Progenitor cell of endocrine pancreas (in vitro differentiated cells): ENCODE data around the gene OR13A1. TPM values are rescaled to one million over a fixed set of nuclear protein-coding genes. Genes with fewer than 3 reads are reported as not detected.
"Not testable (repeated sequence)": the region's sequence is repeated elsewhere in the genome, so short reads cannot be mapped to it uniquely, and the experiment has no call there.

Experiments
- DNase-seq: peaks from one replicate; pipeline ENCODE4 v3.0.0; 2021; ENCODE audit warnings: low spot score; ENCODE audit not compliant: unreplicated experiment
- H3K27ac Mint-ChIP-seq: 2 replicates; pipeline ENCODE4 v1.8.0; 2021; ENCODE audit warnings: mild to moderate bottlenecking, moderate library complexity, mixed read lengths
- H3K27me3 Mint-ChIP-seq: 2 replicates; pipeline ENCODE4 v1.8.0; 2021; ENCODE audit warnings: mixed read lengths
- H3K36me3 Mint-ChIP-seq: 2 replicates; pipeline ENCODE4 v1.8.0; 2022; ENCODE audit warnings: mixed read lengths; ENCODE audit not compliant: insufficient read depth
- H3K4me1 Mint-ChIP-seq: 2 replicates; pipeline ENCODE4 v1.8.0; 2021; ENCODE audit warnings: low read depth, mixed read lengths
- H3K4me3 Mint-ChIP-seq: 2 replicates; pipeline ENCODE4 v1.8.0; 2021; ENCODE audit warnings: low read depth, mild to moderate bottlenecking, moderate library complexity, mixed read lengths
- H3K9me3 Mint-ChIP-seq: 2 replicates; pipeline ENCODE4 v1.8.0; 2021; ENCODE audit warnings: low read depth, mixed read lengths
- total RNA-seq: library from RNA; stranded (reverse); gene quantifications from 2 replicates; pipeline ENCODE4 v1.2.1, GENCODE V29; 2021
- TF ChIP-seq, protein P1 (sequence below): fragments of 200-600 bp; sonication (generic); IDR thresholded peaks from one replicate; pipeline ENCODE4 v1.5.0; 2021; ENCODE audit warnings: antibody characterized with exemption, mild to moderate bottlenecking; ENCODE audit not compliant: unreplicated experiment

The OR13A1 gene
- total RNA-seq, 1 donor from 2014 or later, result 0.38 TPM

DNA sequence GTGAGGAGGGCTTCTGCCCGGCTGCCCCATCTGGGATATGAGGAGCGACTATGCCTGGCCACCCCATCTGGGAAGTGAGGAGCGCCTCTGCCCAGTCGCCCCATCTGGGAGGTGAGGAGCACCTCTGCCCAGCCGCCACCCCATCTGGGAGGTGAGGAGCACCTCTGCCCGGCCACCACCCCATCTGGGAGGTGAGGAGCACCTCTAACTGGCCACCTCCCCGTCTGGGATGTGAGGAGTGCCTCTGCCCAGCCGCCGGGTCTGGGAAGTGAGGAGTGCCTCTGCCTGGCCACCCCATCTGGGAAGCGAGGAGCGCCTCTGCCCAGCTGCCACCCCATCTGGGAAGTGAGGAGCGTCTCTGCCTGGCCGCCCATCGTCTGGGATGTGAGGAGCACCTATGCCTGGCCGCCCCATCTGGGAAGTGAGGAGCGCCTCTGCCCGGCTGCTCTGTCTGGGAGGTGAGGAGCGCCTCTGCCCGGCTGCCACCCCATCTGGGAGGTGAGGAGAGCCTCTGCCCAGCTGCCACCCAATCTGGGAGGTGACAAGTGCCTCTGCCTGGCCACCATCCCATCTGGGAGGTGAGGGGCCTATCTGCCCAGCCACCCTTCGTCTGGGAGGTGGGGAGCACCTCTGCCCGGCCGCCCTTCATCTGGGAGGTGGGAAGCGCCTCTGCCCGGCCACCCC, 31.4 kb upstream of the OR13A1 start:
- H3K27ac Mint-ChIP-seq, H3K4me1 Mint-ChIP-seq, H3K4me3 Mint-ChIP-seq, H3K36me3 Mint-ChIP-seq, DNase-seq, H3K27me3 Mint-ChIP-seq: not testable (repeated sequence)
- peaks cover 13% of the 10 kb centered on the region for H3K9me3 Mint-ChIP-seq

DNA sequence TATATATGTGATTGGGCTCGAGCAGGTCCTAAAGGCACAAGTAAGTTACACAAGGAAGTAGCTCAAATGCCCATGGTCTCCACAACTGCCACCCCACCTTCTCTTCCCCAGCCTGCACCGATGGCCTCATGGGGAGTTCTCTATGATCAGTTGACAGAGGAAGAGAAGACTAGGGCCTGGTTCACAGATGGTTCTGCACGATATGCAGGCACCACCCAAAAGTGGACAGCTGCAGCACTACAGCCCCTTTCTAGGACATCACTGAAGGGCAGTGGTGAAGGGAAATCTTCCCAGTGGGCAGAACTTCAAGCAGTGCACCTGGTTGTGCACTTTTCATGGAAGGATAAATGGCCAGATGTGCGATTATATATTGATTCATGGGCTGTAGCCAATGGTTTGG, 25.0 kb upstream of the OR13A1 start:
- not testable (repeated sequence) for H3K27ac Mint-ChIP-seq, H3K27me3 Mint-ChIP-seq, DNase-seq, H3K36me3 Mint-ChIP-seq, H3K4me1 Mint-ChIP-seq, H3K4me3 Mint-ChIP-seq
- H3K9me3 Mint-ChIP-seq, result peaks cover 26% of the 10 kb centered on the region

DNA sequence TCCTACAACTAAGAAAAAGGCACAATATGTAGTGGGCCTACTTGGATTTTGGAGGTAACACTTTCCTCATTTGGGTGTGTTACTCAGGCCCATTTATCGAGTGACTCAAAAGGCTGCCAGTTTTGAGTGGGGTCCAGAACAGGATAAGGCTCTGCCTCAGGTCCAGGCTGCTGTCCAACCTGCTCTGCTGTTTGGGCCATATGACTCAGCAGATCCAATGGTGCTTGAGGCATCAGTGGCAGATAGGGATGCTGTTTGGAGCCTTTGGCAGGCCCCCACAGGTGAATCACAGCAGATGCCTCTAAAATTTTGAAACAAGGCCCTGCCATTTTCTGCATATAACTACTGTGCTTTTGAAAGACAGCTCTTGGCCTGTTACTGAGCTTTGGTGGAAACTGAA, 24.5 kb upstream of the OR13A1 start:
- H3K4me1 Mint-ChIP-seq, result no peaks in the 10 kb centered on the region
- H3K27ac Mint-ChIP-seq, result no peak overlapping the region
- TF ChIP-seq, protein P1, sequence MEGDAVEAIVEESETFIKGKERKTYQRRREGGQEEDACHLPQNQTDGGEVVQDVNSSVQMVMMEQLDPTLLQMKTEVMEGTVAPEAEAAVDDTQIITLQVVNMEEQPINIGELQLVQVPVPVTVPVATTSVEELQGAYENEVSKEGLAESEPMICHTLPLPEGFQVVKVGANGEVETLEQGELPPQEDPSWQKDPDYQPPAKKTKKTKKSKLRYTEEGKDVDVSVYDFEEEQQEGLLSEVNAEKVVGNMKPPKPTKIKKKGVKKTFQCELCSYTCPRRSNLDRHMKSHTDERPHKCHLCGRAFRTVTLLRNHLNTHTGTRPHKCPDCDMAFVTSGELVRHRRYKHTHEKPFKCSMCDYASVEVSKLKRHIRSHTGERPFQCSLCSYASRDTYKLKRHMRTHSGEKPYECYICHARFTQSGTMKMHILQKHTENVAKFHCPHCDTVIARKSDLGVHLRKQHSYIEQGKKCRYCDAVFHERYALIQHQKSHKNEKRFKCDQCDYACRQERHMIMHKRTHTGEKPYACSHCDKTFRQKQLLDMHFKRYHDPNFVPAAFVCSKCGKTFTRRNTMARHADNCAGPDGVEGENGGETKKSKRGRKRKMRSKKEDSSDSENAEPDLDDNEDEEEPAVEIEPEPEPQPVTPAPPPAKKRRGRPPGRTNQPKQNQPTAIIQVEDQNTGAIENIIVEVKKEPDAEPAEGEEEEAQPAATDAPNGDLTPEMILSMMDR, result no peak
- H3K27me3 Mint-ChIP-seq, result no peaks in the 10 kb centered on the region
- peaks cover 26% of the 10 kb centered on the region for H3K9me3 Mint-ChIP-seq
- no peak for DNase-seq
- H3K36me3 Mint-ChIP-seq, result no peaks in the 10 kb centered on the region
- no peak overlapping the region for H3K4me3 Mint-ChIP-seq

DNA sequence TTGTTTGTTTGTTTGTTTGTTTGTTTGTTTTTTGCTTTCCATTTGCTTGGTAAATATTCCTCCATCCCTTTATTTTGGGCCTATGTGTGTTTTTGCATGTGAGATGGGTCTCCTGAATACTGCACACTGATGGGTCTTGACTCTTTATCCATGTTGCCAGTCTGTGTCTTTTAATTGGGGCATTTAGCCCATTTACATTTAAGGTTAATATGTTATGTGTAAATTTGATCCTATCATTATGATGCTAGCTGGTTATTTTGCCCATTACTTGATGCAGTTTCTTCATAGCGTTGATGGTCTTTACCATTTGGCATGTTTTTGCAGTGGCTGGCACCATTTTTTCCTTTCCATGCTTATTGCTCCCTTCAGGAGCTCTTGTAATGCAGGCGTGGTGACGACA, 16.4 kb upstream of the OR13A1 start:
- H3K4me1 Mint-ChIP-seq, result not testable (repeated sequence)

DNA sequence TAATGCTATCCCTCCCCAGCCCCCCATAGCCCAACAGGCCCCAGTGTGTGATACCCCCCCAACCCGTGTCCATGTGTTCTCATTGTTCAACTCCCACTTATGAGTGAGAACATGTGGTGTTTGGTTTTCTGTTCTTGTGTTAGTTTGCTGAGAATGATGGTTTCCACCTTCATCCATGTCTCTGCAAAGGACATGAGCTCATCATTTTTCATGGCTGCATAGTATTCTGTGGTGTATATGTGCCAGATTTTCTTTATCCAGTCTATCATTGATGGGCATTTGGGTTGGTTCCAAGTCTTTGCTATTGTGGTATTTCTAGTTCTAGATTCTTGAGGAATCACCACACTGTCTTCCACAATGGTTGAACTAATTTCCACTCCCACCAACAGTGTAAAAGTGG, 11.5 kb upstream of the OR13A1 start:
- H3K4me1 Mint-ChIP-seq, H3K36me3 Mint-ChIP-seq, H3K27me3 Mint-ChIP-seq, H3K27ac Mint-ChIP-seq, H3K4me3 Mint-ChIP-seq, DNase-seq: not testable (repeated sequence)
- peaks cover 23% of the 10 kb centered on the region for H3K9me3 Mint-ChIP-seq

More for the DNA sequence above, 16.4 kb upstream of the OR13A1 start:
- not testable (repeated sequence) for H3K27me3 Mint-ChIP-seq, H3K27ac Mint-ChIP-seq, DNase-seq, H3K36me3 Mint-ChIP-seq, H3K4me3 Mint-ChIP-seq
- peaks cover 15% of the 10 kb centered on the region for H3K9me3 Mint-ChIP-seq

DNA sequence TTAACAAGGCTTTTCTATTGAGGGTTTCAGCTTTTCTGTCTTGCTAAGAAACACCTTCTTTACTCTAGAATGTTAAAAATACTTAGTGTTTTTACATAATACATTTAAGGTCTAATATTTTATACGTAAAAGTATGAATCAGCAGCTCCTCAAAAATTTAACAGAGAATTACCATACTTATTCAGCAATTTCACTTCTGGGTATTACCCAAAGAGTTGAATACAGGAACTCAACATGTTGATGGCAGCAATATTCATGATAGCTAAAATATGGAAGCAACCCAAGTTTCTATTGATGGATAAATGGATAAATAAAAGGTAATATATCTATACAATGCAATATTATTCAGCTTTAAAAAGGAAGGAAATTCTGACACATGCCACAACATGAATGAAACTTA, 9.7 kb upstream of the OR13A1 start:
- no peak overlapping the region for H3K4me3 Mint-ChIP-seq
- TF ChIP-seq, protein P1, result no peak
- DNase-seq, result no peak
- peaks cover 32% of the 10 kb centered on the region for H3K9me3 Mint-ChIP-seq
- peaks cover 1% of the 10 kb centered on the region for H3K36me3 Mint-ChIP-seq
- no peaks in the 10 kb centered on the region for H3K27me3 Mint-ChIP-seq
- no peak overlapping the region for H3K27ac Mint-ChIP-seq
- no peaks in the 10 kb centered on the region for H3K4me1 Mint-ChIP-seq

DNA sequence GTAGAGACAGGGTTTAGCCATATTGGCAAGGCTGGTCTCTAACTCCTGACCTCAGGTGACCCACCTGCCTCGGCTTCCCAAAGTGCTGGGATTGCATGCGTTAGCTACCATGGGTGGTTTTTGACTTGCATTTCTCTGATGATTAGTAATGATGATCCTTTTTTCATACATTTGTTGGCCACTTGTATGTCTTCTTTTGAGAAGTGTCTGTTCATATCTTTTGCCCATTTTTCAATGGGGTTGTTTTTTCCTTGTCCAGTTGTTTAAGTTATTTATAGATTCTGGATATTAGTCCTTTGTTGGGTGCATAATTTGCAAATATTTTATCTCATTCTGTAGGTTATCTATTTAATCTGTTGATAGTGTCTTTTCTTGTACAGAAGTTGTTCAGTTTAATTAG, 4.3 kb upstream of the OR13A1 start:
- Mint-ChIP-seq H3K9me3 (peaks cover 26% of the 10 kb centered on the region), H3K4me1 (no peaks in the 10 kb centered on the region), H3K4me3 (no peak overlapping the region), H3K27me3 (no peaks in the 10 kb centered on the region), H3K36me3 (no peaks in the 10 kb centered on the region), H3K27ac (no peak overlapping the region)
- TF ChIP-seq, protein P1, result no peak
- DNase-seq, result no peak
